ENCODE measurements around the gene KCNB1. TPM values are rescaled to one million over a fixed set of nuclear protein-coding genes. Genes with fewer than 3 reads are reported as not detected.

KCNB1 gene
- total RNA-seq, 1 donor from 2014 or later, result 2.8 TPM

- H3K4me1 Mint-ChIP-seq, result peaks cover 12% of the 10 kb centered on the region
- no peak for DNase-seq (ENCODE audit: low read depth, low spot score)
- H3K27ac Mint-ChIP-seq (ENCODE audit: unreplicated experiment), result no peak overlapping the region
- H3K4me3 Mint-ChIP-seq, result no peak overlapping the region
- H3K9me3 Mint-ChIP-seq, result no peaks in the 10 kb centered on the region
- peaks cover 4% of the 10 kb centered on the region for H3K27me3 Mint-ChIP-seq (ENCODE audit: low read depth)
- no peaks in the 10 kb centered on the region for H3K36me3 Mint-ChIP-seq (ENCODE audit: low read depth)
- TF ChIP-seq CTCF (conservative IDR thresholded peaks at IDR 0.05), result no peak
Measured at GRCh38 chr20:49459684-49460083, 22.8 kb downstream of the KCNB1 start.

GRCh38 chr20:49457444-49457843 is 25.0 kb downstream of the KCNB1 start:
- no peak for DNase-seq (ENCODE audit: low read depth, low spot score)
- TF ChIP-seq CTCF (conservative IDR thresholded peaks at IDR 0.05), result no peak
- H3K27ac Mint-ChIP-seq (ENCODE audit: unreplicated experiment), result no peak overlapping the region
- H3K27me3 Mint-ChIP-seq (ENCODE audit: low read depth), result peaks cover 4% of the 10 kb centered on the region
- H3K36me3 Mint-ChIP-seq (ENCODE audit: low read depth), result no peaks in the 10 kb centered on the region
- H3K9me3 Mint-ChIP-seq, result no peaks in the 10 kb centered on the region
- no peak overlapping the region for H3K4me3 Mint-ChIP-seq
- H3K4me1 Mint-ChIP-seq, result peaks cover 12% of the 10 kb centered on the region

- no peak overlapping the region for H3K27ac Mint-ChIP-seq (ENCODE audit: unreplicated experiment)
- no peak for TF ChIP-seq CTCF (conservative IDR thresholded peaks at IDR 0.05)
- H3K27me3 Mint-ChIP-seq (ENCODE audit: low read depth), result peaks cover 4% of the 10 kb centered on the region
- peaks cover 12% of the 10 kb centered on the region for H3K4me1 Mint-ChIP-seq
- H3K4me3 Mint-ChIP-seq, result no peak overlapping the region
- H3K36me3 Mint-ChIP-seq (ENCODE audit: low read depth), result no peaks in the 10 kb centered on the region
- no peak for DNase-seq (ENCODE audit: low read depth, low spot score)
- H3K9me3 Mint-ChIP-seq, result no peaks in the 10 kb centered on the region
Measured at GRCh38 chr20:49456646-49457045, 25.8 kb downstream of the KCNB1 start.

GRCh38 chr20:49455691-49456090 is 26.8 kb downstream of the KCNB1 start:
- H3K27me3 Mint-ChIP-seq (ENCODE audit: low read depth), result peaks cover 4% of the 10 kb centered on the region
- TF ChIP-seq CTCF (conservative IDR thresholded peaks at IDR 0.05), result no peak

GRCh38 chr20:49452011-49452482 is 30.4 kb downstream of the KCNB1 start:
- Mint-ChIP-seq H3K36me3 (ENCODE audit: low read depth) (no peaks in the 10 kb centered on the region), H3K27me3 (ENCODE audit: low read depth) (peaks cover 9% of the 10 kb centered on the region), H3K9me3 (no peaks in the 10 kb centered on the region), H3K27ac (ENCODE audit: unreplicated experiment) (no peak overlapping the region), H3K4me1 (peaks cover 20% of the 10 kb centered on the region), H3K4me3 (no peak overlapping the region)
- DNase-seq (ENCODE audit: low read depth, low spot score), result no peak
- TF ChIP-seq CTCF (conservative IDR thresholded peaks at IDR 0.05), result no peak

More at GRCh38 chr20:49455691-49456090, 26.8 kb downstream of the KCNB1 start:
- Mint-ChIP-seq H3K36me3 (ENCODE audit: low read depth) (no peaks in the 10 kb centered on the region), H3K4me3 (no peak overlapping the region), H3K9me3 (no peaks in the 10 kb centered on the region), H3K27ac (ENCODE audit: unreplicated experiment) (no peak overlapping the region), H3K4me1 (peaks cover 15% of the 10 kb centered on the region)
- no peak for DNase-seq (ENCODE audit: low read depth, low spot score)

Measured in neural crest cell (in vitro differentiated cells).